GM19023 (cell line): Measurements from ENCODE around the gene CNOT4.

Experiments used
- ATAC-seq: cut with Tn5 transposase; IDR thresholded peaks from one replicate; pipeline ENCODE4 v1.9.1; 2021; ENCODE audit warnings: mild to moderate bottlenecking, moderate library complexity; ENCODE audit not compliant: unreplicated experiment

Gene CNOT4

DNA sequence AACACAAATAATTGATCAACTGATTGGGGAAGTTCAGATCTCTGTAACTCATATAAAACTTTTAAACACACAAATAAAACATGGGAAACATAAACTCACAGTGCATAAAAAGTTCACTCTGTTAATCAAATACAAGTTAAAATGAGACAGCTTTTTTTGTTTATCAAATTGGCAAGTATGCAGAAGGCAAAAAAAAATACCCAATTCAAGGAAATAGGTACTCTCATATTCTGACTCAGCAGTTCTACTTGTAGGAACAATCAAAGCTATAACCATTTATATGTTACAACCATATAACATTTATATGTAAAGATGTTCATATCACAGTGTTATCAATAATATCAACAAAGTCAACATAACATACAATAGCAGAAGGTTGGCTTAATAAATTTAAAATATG lies 102.0 kb downstream of the CNOT4 start:
- ATAC-seq = no peak

DNA sequence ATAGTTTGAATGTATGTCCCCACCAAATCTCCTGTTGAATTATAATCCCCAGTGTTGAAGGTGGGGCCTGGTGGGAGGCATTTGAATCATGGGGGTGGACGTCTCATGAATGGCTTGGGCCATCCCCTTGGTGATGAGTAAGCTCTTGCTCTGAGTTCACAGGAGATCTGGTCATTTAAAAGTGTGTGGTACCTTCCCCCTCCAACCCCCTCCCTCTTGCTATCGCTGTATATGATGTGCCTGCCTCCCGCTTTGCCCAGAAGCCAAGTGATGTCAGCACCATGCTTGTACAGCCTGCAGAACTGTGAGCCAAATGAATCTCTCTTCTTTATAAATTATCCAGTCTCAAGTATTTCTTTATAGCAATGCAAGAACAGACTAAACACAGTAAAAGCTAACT lies 103.0 kb downstream of the CNOT4 start:
- ATAC-seq = no peak

DNA sequence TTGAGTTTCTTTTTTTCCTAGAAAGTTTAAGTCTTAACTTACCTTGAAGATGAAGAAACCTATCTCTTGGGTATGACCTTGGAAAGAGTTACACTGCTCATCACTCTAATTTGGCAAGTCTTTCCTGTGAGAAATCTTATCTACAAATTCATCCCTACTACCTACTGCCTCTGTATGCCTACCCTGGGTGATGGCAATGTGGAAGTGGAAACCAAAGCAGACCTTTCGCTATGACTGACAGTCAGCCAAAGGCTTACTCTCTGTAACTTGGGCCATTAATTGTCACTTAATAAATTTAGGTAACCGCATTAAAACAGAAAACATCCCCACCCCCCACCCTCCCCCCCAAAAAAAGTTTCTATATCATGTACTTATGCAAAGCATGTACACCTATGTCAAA lies 103.9 kb downstream of the CNOT4 start:
- no peak for ATAC-seq

DNA sequence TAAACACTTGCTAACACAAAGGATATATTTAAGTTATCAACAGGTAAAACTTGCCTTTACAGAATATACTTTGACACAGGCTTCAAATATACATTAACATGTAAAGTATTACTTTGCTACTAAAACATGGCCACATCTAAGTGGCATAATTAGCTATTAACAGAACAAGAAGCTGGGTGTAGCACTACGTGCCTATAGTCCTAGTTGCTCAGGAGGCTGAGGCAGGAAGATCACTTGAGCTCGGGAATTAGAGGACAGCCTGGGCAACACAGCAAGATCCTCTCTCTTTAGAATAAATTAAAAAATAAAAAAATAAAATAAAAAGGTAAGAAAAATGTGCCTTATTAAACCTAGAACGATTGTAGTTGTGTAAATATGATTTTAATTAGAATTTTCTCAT lies 106.6 kb downstream of the CNOT4 start:
- no peak for ATAC-seq

DNA sequence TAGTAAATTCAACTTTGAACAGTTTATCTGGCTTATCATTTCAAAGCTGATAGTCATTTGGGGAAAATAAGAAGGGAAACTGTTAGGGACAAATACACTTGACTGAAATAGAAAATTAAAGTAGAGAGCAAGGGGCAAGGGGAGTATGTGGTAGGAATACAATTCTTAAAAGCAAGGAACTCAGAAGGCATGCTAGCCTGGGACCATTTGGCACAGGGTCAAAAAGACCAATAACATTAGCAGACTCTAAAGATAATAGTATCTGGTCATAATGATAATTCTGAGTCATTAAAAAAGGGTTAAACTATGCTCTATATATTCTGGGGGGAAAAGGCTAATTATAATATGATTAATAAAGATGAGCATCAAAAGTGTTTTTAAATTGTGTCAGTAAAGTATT lies 112.2 kb downstream of the CNOT4 start:
- ATAC-seq = no peak

DNA sequence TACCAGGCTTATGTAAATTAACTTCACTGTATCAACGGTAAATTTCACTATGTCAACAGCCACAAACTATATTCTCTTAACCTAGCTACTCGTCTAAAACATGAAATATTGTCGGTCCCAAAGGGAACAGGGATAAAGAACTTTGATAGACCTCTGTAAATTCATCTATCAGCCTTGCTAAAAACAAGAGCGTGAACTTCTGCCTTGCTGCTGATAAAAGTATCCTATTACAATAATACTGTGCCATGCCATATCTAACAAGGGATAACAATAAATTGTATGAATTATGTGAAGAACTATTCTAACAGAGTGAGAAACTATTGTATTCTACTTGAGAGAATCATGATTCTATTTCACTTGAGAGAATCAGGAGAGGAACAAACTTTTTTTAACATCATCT lies 117.2 kb downstream of the CNOT4 start:
- ATAC-seq = no peak

DNA sequence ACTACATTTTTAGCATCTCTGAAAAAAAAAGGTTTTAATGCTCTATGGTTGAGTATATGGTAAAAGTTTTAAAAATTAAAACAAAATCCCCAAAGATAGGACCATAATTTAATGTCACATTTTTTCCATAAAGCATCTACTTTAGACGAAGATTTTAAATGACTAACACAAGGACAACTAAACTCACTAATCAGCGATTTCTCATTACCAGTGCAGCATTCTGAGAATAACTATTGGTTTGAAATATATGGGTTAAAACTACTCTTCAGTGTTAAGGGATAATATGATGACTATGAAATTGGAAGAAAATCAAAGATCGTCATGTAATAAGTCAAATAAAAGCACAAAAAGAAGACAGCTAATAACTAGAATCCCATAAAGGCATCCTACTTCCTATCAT lies 118.4 kb downstream of the CNOT4 start:
- no peak for ATAC-seq

DNA sequence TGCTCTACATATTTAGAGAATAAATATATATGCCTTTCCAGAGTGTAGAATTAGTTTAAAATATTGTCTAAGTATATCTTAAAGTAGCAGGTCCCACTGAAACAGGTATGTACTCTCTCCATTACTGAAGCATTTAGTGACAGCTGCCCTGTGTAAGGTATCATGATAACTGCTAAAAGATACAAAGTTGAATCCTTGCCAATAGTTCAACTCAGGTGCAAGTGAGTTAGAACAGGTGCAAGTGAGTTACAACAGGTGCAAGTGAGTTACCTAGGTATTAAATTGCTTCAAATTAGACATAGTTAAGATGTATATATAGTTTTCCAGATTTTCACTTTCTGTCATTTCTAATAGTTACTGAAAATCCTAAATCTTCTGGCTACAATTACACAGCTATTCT lies 119.1 kb downstream of the CNOT4 start:
- no peak for ATAC-seq

DNA sequence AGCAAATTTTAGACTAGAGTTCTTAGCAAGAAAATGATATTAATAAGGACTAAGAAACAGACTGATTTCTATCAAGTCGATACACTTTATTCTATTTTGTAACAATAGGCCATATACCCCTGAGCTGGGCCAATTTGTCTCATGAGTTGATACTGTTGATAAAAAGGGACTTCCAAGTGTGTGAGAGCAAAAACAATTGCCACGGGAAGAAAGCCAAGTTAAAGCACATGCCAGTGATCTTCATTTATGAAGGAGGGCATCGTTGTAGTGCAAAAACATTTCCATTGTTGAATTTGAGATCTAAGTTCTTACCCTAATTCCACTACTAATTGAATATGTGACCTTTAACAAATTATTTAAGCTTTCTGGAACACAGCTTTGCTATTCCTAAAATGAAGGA lies 119.9 kb downstream of the CNOT4 start:
- ATAC-seq = no peak

DNA sequence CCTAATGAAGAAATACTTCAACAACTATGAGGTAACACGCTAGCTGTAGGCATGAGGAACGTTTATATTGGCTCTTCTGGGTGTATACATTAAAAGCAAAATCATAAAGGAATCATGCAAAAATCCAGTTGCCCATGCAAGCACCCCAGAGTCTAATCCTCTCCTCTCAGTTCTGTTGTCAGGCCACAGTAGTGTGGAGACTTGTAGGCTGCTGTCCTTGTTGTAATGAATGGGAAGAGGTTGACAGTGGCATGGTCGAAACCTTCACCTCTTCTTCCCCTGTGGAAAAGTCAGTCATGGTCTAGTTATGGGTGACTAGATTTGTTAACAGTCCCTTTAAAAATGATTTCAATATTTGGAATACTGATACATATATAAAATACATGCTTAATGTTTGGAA lies 121.3 kb downstream of the CNOT4 start:
- ATAC-seq = no peak

DNA sequence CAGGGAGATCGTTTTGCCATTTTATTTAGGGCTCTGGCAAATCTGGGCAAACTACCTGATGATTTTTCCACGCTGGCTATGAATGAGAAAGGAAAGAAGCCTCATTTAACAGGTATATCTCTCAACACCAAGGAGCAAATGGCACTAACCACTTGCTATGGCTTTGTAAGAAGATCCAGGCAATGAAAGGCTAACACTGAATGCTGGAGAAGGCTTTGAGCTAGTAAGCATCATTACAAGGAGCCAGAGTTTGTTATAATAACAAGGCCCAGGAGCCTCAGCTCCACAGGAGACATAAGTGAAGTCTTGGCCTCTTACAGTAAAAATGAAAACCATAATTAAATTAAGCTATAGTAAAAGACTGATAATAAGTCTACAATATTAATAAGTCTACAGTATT lies 123.1 kb downstream of the CNOT4 start:
- no peak for ATAC-seq

DNA sequence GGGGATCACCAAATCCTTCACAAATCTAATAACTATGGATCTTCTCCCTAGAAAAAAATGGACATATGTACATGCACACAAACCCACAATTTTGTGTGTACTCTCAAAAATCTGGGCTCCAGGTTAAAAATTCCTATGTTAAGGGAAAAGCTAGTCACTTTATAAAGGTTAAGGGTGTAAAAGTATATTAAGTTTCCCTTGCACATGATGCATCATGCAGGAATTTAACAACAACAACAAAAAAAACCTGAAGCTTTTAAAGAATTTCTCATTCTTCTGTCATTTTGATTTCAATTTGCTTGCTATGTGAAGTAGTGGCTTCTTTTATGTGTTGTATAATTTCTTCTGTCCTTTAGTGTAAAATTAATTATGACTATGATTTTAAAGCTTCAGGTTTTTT lies 123.7 kb downstream of the CNOT4 start:
- ATAC-seq = no peak

DNA sequence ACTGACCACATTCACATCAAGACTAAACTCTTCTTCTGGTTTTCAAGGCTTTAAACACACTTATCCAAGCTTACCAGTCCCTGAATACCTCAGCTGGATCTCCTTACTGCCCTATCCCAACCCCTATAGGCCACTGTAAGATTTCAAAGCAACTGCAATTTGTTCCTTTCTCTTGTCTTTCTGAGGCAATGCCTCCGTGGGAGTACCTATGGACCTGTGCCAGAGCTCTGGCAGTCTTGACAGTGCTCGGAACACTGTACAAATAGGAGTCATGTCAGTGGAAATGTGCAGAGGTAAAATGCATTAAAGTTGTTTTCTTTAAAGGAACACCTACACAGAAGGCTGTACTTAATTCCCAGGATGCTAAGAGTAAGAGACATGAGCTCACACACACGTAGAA lies 124.7 kb downstream of the CNOT4 start:
- no peak for ATAC-seq

DNA sequence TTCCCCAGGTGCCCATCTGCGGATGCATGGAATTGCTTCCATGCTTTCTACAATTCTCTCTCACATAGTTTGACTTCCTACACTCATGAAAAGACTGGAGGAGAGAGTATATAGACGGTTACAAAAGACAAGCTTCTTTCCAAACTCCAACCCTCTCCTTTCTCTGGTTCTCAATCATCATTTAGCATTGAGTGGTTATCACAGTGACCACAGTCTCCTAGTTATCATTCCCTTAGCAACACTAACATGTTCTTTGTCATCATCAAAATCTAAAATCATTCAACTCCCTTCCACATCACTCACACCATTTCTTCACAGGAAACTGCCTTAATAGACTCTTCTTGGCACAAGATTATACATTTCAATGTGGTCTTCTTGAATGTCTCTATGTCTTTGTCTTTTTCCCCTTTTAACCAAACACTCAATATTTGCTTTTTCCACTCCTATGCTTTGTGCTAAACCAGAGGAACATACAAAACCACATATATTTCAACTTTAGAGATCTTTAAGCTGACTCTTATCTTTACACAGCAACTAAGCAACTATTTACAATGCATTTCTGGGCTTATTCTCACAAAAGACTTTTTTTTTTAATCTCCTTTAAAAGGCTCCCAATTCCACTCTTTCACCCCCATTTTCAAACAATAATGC lies 126.3 kb downstream of the CNOT4 start:
- ATAC-seq = no peak

DNA sequence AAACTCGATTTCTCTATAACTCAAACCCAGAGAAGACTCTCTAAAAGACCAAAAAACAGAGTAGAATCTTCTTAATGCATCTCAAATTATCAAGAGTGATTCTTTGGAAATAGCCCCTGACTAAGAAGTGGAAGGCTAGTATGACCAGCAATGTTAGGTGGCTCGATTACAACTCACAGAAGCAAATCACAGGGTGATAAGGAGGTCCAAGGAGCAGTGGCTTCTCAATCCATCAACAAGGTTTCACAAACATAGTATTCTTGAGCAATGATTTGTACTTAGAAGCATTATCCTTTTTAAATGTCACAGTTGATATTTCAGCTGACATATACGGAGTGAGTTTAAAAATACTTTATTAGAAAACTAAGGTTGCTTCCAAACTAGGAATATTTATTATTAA lies 127.7 kb downstream of the CNOT4 start:
- no peak for ATAC-seq

DNA sequence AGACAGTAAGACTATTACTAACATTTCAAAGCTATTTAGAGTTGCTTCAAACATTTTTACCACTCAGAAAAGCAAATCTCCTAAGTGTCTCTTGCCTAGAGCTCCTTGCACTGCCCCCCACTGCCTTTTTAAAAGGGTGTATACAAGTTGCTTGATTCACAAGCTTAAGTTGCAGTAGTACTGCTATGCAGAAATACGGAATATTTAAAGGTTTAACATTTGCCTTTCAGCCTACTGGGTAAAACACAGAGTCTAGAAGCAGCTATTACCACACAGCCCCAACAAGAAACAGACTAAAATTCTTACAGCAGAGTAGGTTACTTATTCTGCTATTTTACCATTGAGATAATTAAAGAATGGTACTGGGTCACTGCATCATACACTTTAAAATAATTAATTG lies 128.5 kb downstream of the CNOT4 start:
- no peak for ATAC-seq

DNA sequence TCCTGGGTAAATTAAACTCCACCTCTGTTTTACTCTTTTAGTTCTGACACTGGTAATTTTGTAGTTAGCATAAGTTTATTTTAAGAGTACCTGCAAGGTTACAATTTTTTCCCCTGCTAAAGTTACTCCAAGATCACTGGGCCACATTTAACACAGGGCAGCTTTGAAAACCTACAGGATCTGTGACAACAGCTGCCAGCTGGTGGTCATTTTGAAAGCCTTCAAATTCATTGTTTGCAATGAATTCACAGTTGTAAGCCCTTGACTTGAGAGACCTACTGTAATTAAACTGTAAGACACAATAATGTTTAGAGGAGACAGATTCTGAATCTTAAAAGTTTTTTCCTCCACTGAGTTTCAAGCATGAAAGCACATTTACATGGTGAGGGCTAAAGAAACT lies 129.6 kb downstream of the CNOT4 start:
- no peak for ATAC-seq

DNA sequence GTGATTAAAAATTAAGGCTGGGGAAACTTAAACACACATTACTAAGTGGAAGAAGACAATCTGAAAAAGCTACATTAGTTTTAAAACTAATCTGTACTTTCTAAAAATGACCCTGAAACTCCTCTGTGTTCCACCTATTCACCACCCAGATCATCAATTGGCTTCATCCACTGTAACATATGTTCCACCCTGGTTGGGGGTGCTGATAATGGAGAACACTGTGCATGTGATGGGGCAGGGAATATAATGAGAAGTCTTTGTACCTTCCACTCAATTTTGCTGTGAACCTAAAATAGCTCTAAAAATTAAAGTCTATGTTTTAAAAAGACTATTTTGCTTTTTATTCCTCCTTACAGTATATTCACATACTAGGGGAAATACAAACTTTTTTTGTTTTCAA lies 132.7 kb downstream of the CNOT4 start:
- no peak for ATAC-seq

DNA sequence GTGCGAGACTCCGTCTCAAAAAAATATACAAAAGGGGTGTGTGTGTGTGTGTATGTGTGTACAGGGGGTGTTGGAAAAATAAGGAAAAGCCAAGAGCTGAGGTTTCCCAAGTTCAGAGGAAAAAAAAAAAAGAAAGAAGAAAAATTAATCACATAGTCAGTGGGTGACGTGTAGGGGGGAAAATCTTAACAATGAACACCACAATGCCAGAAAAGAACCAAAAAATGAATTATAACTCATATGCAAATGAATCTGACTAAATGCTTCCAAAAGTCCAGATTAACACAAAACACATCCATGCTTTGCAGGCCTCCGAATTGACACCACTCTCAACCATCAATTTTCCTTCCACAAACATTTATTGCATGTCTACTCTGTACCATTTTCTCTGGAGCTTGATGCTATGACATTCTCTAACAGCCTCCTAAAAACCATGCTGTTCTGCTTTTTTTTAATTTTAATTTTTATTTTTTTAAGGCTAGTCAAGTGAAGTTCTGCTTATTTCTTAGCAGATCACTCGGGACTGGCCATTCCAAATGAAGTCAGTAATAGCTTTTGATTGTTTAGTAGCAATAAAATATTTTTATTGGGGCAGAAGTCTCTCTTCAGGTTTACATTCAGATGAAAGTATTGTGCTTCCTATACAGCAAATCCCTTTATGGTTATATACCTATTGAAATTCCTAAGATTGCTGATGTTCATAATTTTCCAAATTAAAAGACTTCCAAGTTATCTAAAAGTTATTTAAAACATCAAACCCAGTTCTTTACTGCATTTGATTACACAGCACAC lies 133.8 kb downstream of the CNOT4 start:
- no peak for ATAC-seq

DNA sequence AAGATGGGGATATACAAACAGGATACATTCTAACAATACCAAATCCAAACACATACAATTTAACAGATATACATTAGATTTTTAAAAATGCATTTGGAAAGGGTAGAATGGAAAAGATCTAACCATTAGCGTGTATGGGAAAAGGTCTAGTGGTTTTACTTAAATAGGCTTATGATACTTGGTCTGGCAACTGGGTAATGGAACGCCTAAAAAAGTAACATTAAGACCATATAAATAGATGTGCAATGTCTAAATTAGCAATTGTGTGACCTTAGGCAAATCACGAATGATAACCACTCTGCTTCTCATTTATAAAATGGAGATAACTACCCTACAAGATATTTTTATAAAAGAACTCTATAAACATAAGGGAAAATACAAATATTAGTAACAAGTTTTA lies 135.2 kb downstream of the CNOT4 start:
- ATAC-seq = no peak

DNA sequence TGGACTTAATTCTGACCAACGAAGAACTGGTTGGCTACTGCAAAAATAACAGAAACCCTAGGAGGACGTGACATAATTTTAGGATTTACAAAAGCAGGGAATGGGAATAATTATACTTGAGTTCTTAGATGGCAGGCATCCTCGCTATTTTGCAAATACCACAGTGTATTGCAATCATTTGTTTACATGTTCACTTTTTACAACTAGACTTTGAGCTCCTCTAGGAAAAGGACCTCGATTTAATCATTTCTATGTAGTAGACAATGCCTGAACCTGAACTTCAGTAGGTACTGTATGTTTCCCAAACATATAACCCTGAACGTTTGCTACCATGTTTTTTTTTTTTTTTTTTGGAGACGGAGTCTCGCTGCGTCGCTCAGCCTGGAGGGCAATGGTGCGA lies 137.7 kb downstream of the CNOT4 start:
- no peak for ATAC-seq

DNA sequence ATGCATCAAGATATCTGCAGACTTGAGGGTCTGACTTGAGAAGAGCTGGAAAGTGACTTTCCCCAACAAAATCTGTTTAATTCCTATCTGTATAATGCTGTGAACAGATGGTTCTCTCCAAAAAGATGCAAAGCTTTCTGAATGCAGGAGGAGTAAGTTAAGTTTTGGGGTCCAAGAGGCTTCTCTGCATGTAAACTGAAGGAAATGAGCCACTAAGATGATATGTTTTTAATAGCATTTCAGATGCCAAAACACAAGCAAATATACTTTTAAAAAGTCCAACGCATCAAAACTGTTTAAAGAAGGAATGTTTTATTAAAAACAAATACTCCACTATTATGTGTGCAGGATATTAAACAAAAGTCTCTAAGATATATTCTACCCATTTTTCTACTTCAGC lies 139.2 kb downstream of the CNOT4 start:
- no peak for ATAC-seq

DNA sequence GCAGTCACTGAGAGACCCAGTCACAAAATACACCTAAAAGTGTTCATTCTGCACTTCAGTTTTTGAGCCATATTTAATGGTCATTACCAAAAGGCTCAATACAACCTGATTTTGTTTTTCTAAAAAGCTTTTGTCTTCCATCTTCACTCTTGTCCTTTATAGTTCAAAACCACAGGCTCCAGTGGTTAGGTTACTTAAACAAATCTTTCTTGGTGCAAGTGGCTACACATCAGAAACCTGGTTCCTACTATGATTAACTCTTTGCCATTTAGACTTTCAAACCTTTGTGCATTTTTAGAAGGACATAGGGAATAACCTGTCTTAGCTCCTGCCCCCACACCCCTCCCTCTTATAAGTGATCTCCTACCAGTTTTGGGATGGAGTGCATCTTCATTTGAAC lies 140.5 kb downstream of the CNOT4 start:
- no peak for ATAC-seq
